OCI-LY7 (cell line): ENCODE measurements around the gene CLCA1. TPM values are rescaled to one million over a fixed set of nuclear protein-coding genes. Genes with fewer than 3 reads are reported as not detected.

Source experiments
- BruUV-seq: library from RNA; stranded (reverse); fragments of 400-500 nt; replicated peaks from 2 replicates; lab custom pipeline; 2021; lab: Mats Ljungman, UMichigan
- CTCF ChIA-PET: fragments of 300-600 bp; sonication (Branson Sonifier 250); formaldehyde crosslinking; loops from one replicate; lab custom pipeline; 2022; ENCODE audit warnings: antibody characterized with exemption; ENCODE audit not compliant: unreplicated experiment; lab: Charles Lee
- POLR2A ChIA-PET: fragments of 300-600 bp; sonication (Branson Sonifier 250); formaldehyde crosslinking; loops from one replicate; lab custom pipeline; 2022; ENCODE audit warnings: antibody characterized with exemption; lab: Charles Lee
- DNase-seq: peaks from one replicate; pipeline ENCODE4 v3.0.0-alpha.2; 2015; ENCODE audit warnings: low spot score
- H2AFZ ChIP-seq: fragments of 200-600 bp; sonication (generic), shearing (Covaris generic); 2 replicates; pipeline ENCODE4 v1.6.1; 2014; ENCODE audit warnings: mild to moderate bottlenecking, antibody characterized with exemption, low read length, moderate library complexity
- H3K27ac ChIP-seq: fragments of 200-600 bp; sonication (generic); 2 replicates; pipeline ENCODE4 v1.5.1; 2014; ENCODE audit warnings: mixed run types, low read depth, mild to moderate bottlenecking, moderate library complexity, low read length, inconsistent platforms; ENCODE audit not compliant: poor library complexity, severe bottlenecking
- H3K36me3 ChIP-seq: fragments of 200-600 bp; sonication (generic); 2 replicates; pipeline ENCODE4 v1.6.1; 2014; ENCODE audit warnings: mild to moderate bottlenecking, antibody characterized with exemption, low read length, moderate library complexity, mixed read lengths; ENCODE audit not compliant: insufficient read depth
- H3K4me1 ChIP-seq: fragments of 200-600 bp; sonication (generic); 2 replicates; pipeline ENCODE4 v1.5.1; 2014; ENCODE audit warnings: mild to moderate bottlenecking, low read length; ENCODE audit not compliant: insufficient read depth, poor library complexity, severe bottlenecking
- H3K4me2 ChIP-seq: fragments of 200-600 bp; sonication (generic); 2 replicates; pipeline ENCODE4 v1.6.1; 2014; ENCODE audit warnings: mild to moderate bottlenecking, low read length
- H3K4me3 ChIP-seq: fragments of 200-600 bp; sonication (generic); 2 replicates; pipeline ENCODE4 v1.5.1; 2014; ENCODE audit warnings: mild to moderate bottlenecking, low read depth, low read length; ENCODE audit not compliant: poor library complexity, severe bottlenecking
- H3K79me2 ChIP-seq: fragments of 200-600 bp; sonication (generic); 2 replicates; pipeline ENCODE4 v1.6.1; 2016; ENCODE audit warnings: low read depth, mild to moderate bottlenecking, low read length, moderate library complexity, mixed read lengths; ENCODE audit not compliant: insufficient read depth
- H3K9me2 ChIP-seq: fragments of 200-600 bp; sonication (generic); 2 replicates; pipeline ENCODE4 v1.6.1; 2016; ENCODE audit warnings: mild to moderate bottlenecking, low read length, mixed read lengths; ENCODE audit not compliant: insufficient read depth
- H3K9me3 ChIP-seq: fragments of 200-600 bp; sonication (generic); 2 replicates; pipeline ENCODE4 v1.6.1; 2014; ENCODE audit warnings: mild to moderate bottlenecking, mixed run types, low read length, mixed read lengths
- H4K20me1 ChIP-seq: fragments of 200-600 bp; sonication (generic); 2 replicates; pipeline ENCODE4 v1.6.1; 2014; ENCODE audit warnings: mild to moderate bottlenecking, antibody characterized with exemption, low read length, moderate library complexity, mixed read lengths; ENCODE audit not compliant: insufficient read depth
- EZH2phosphoT487 ChIP-seq: fragments of 200-600 bp; sonication (generic); IDR thresholded peaks from 2 replicates; pipeline ENCODE4 v1.6.1; 2018; ENCODE audit warnings: low read depth, borderline replicate concordance, mild to moderate bottlenecking, mixed run types, antibody characterized with exemption, low read length, moderate library complexity, mixed read lengths
- intact Hi-C: fragments of 100-400 bp; cut with micrococcal nuclease; formaldehyde crosslinking; loops from one replicate; pipeline ENCODE4 v1.10.0; 2022; ENCODE audit not compliant: unreplicated experiment
- total RNA-seq, 2 experiments: library from RNA; depleted of rRNA in 1 of 2; stranded (reverse); fragments of >200 nt in 1 of 2; shearing (Covaris generic) in 1 of 2; gene quantifications; 2 replicates each; pipeline ENCODE4 v1.2.3, GENCODE V29; 2014 to 2022
- TF ChIP-seq, protein P1 (sequence below): fragments of 200-600 bp; sonication (generic); conservative IDR thresholded peaks from 2 replicates; pipeline ENCODE4 v1.5.1; 2014; ENCODE audit warnings: mild to moderate bottlenecking, antibody characterized with exemption, low read length, moderate library complexity, mixed read lengths

Gene CLCA1
- total RNA-seq, 2 experiments from 2014 or later = not detected

- Histone ChIP-seq H3K9me3 (no peaks in the 10 kb centered on the region), H3K4me3 (no peak overlapping the region), H2AFZ (no peak overlapping the region), H3K36me3 (no peaks in the 10 kb centered on the region), H3K9me2 (no peaks in the 10 kb centered on the region), H3K4me1 (no peaks in the 10 kb centered on the region), H3K4me2 (no peak overlapping the region), H3K27ac (no peak overlapping the region), H4K20me1 (no peaks in the 10 kb centered on the region), H3K79me2 (no peaks in the 10 kb centered on the region)
- intact Hi-C loops = no loop called here
- DNase-seq = no peak
- ChIA-PET CTCF (no interaction called here), POLR2A (no interaction called here)
- TF ChIP-seq EZH2phosphoT487 = no peak
- TF ChIP-seq, protein P1, sequence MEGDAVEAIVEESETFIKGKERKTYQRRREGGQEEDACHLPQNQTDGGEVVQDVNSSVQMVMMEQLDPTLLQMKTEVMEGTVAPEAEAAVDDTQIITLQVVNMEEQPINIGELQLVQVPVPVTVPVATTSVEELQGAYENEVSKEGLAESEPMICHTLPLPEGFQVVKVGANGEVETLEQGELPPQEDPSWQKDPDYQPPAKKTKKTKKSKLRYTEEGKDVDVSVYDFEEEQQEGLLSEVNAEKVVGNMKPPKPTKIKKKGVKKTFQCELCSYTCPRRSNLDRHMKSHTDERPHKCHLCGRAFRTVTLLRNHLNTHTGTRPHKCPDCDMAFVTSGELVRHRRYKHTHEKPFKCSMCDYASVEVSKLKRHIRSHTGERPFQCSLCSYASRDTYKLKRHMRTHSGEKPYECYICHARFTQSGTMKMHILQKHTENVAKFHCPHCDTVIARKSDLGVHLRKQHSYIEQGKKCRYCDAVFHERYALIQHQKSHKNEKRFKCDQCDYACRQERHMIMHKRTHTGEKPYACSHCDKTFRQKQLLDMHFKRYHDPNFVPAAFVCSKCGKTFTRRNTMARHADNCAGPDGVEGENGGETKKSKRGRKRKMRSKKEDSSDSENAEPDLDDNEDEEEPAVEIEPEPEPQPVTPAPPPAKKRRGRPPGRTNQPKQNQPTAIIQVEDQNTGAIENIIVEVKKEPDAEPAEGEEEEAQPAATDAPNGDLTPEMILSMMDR = no peak
- no TSS peak for BruUV-seq
These were observed 53.5 kb downstream of the CLCA1 start for GRCh38 chr1:86522240-86522639.

DNA sequence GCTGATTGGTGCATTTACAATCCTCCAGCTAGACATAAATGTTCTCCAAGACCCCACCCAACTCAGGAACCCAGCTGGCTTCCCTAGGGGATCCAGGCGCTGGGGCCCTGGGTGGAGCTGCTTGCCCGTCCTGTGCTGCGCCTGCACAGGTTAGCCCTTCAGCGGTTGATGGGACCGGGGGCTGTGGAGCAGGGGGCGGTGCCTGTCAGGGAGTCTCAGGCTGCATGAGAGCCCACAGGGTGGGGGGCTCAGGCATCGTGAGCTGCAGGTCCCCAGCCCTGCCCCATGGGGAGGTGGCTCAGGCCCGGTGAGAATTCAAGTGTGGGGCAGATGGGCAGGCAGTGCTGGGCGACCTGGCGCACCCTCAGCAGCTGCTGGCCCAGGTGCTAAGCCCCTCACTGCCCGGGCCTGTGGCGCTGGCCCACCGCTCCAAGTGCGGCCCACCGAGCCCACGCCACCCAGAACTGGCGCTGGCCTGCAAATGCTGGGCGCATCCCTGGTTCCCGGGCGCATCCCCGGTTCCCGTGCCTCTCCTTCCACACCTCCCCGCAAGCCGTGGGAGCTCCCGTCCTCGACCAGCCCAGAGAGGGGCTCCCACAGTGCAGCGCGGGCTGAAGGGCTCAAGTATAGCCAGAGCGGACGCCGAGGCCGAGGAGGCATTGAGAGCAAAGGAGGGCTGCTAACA is 55.1 kb downstream of the CLCA1 start:
- no peak for DNase-seq
- Histone ChIP-seq H4K20me1 (no peaks in the 10 kb centered on the region), H3K9me2 (no peaks in the 10 kb centered on the region), H3K4me1 (no peaks in the 10 kb centered on the region), H3K9me3 (no peaks in the 10 kb centered on the region), H3K79me2 (no peaks in the 10 kb centered on the region), H3K27ac (no peak overlapping the region), H3K36me3 (no peaks in the 10 kb centered on the region), H3K4me2 (no peak overlapping the region), H2AFZ (no peak overlapping the region), H3K4me3 (no peak overlapping the region)
- TF ChIP-seq EZH2phosphoT487 = no peak
- TF ChIP-seq, protein P1 = no peak
- intact Hi-C loops = no loop called here
- ChIA-PET CTCF (no interaction called here), POLR2A (interaction anchor here (0.5 kb wide), 1 partner anchor 140 kb away, joined by 3 read pairs; no protein-coding TSS in a partner anchor)
- no TSS peak for BruUV-seq

DNA sequence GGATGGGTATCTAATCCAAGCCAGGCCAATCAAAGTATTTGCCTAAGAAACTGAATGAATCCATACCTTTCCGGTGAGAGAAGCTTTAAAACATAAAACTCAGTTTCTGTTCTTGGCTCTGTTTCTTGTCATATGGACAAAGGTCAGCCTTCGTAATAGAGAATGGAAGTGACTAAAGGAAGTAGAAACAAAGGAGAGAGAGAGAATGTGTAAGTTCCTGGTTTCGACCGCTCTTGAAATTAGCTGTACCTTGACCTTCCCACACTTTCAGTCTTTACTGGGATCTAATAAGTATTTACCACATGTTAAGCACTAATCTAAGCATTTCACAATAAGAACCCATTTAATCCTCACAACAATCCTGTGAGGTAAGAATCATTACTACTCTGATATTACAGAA is 58.6 kb downstream of the CLCA1 start:
- H3K4me3 ChIP-seq = no peak overlapping the region
- no peaks in the 10 kb centered on the region for H4K20me1 ChIP-seq
- ChIA-PET POLR2A (no interaction called here), CTCF (no interaction called here)
- DNase-seq = no peak
- no peaks in the 10 kb centered on the region for H3K36me3 ChIP-seq
- no peaks in the 10 kb centered on the region for H3K9me2 ChIP-seq
- no peaks in the 10 kb centered on the region for H3K9me3 ChIP-seq
- intact Hi-C loops = no loop called here
- no peaks in the 10 kb centered on the region for H3K4me1 ChIP-seq
- H3K4me2 ChIP-seq = no peak overlapping the region
- BruUV-seq = no TSS peak
- TF ChIP-seq, protein P1 = no peak
- TF ChIP-seq EZH2phosphoT487 = no peak
- no peak overlapping the region for H2AFZ ChIP-seq
- no peak overlapping the region for H3K27ac ChIP-seq
- no peaks in the 10 kb centered on the region for H3K79me2 ChIP-seq
